Skeletal muscle satellite cell (primary cell): ENCODE data around the gene ZDHHC8.

ENCODE experiments used
- H3K27me3 ChIP-seq: 2 replicates; pipeline ENCODE4 v1.7.0; 2013; ENCODE audit warnings: low read length; ENCODE audit not compliant: control insufficient read depth, insufficient read depth
- H3K36me3 ChIP-seq: 2 replicates; pipeline ENCODE4 v1.7.0; 2013; ENCODE audit warnings: mild to moderate bottlenecking, control low read depth, low read length; ENCODE audit not compliant: insufficient read depth
- H3K4me1 ChIP-seq: 2 replicates; pipeline ENCODE4 v1.7.0; 2013; ENCODE audit warnings: low read length; ENCODE audit not compliant: control insufficient read depth, insufficient read depth
- H3K4me2 ChIP-seq: 2 replicates; pipeline ENCODE4 v1.7.0; 2013; ENCODE audit warnings: mild to moderate bottlenecking, low read length
- H3K4me3 ChIP-seq: 2 replicates; pipeline ENCODE4 v1.7.0; 2013; ENCODE audit warnings: low read length
- H3K9ac ChIP-seq: 2 replicates; pipeline ENCODE4 v1.7.0; 2013; ENCODE audit warnings: mild to moderate bottlenecking, low read depth, low read length, moderate library complexity
- H3K9me3 ChIP-seq: replicated peaks from 2 replicates; pipeline ENCODE4 v1.7.0; 2013; ENCODE audit warnings: mild to moderate bottlenecking, control low read depth, low read length

Gene ZDHHC8

GRCh38 chr22:20137113-20137512, 5.5 kb downstream of the ZDHHC8 start:
- Histone ChIP-seq H3K4me3 (no peak overlapping the region), H3K4me2 (peak overlapping the region; percentile 62), H3K9ac (no peak overlapping the region), H3K4me1 (peaks cover 47% of the 10 kb centered on the region), H3K27me3 (no peaks in the 10 kb centered on the region), H3K36me3 (peaks cover 12% of the 10 kb centered on the region), H3K9me3 (no peaks in the 10 kb centered on the region)

DNA sequence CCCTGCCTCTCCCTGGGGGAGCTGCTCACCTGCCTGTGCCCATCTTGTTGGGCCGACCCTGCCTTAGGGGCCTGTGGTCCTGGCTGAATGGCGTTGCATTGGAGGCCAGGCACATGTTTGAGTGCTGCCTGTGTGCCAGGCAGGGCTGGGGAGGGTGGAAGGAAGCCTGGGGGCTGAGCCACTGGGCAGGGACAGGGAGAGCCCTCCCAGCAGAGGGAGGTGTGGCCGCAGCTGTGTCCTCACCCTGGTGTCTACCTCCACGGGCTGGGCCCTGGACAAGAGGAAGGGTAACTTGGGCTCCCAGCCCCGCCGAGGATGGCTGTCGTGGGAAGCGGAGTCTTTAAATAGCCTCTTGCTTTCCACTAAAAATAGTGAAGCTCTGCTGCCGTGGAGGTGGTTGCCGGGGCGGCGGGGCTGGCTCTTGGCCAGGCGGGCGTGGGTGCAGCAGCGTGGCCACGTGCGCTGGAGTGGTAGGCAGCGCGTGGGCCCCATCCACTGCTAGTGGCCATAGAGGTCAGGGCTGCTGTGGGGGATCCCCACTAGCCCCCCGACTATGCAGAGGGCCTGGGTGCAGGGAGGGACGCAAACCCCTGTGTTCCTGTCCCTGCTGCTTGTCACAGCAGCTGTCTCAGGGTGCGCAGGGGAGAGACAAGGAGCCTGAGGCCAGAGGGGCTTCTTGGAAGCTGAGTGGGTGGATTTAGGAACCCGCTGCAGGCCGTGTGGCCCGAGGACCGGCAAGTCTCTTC, 6.2 kb downstream of the ZDHHC8 start:
- H3K36me3 ChIP-seq = peaks cover 17% of the 10 kb centered on the region
- H3K27me3 ChIP-seq = no peaks in the 10 kb centered on the region
- H3K9ac ChIP-seq = no peak overlapping the region
- H3K4me2 ChIP-seq = peak overlapping the region; percentile 62
- H3K9me3 ChIP-seq = no peaks in the 10 kb centered on the region
- peaks cover 48% of the 10 kb centered on the region for H3K4me1 ChIP-seq
- peak overlapping the region; percentile 32 for H3K4me3 ChIP-seq

- no peak overlapping the region for H3K9ac ChIP-seq
- no peaks in the 10 kb centered on the region for H3K9me3 ChIP-seq
- H3K4me2 ChIP-seq = no peak overlapping the region
- no peaks in the 10 kb centered on the region for H3K27me3 ChIP-seq
- H3K4me3 ChIP-seq = no peak overlapping the region
- H3K4me1 ChIP-seq = peaks cover 43% of the 10 kb centered on the region
- peaks cover 18% of the 10 kb centered on the region for H3K36me3 ChIP-seq
Measured at GRCh38 chr22:20138417-20138738, 6.8 kb downstream of the ZDHHC8 start.

GRCh38 chr22:20138868-20139267, 7.3 kb downstream of the ZDHHC8 start:
- no peaks in the 10 kb centered on the region for H3K9me3 ChIP-seq
- H3K36me3 ChIP-seq = peaks cover 18% of the 10 kb centered on the region
- peaks cover 39% of the 10 kb centered on the region for H3K4me1 ChIP-seq
- H3K4me2 ChIP-seq = no peak overlapping the region
- no peaks in the 10 kb centered on the region for H3K27me3 ChIP-seq
- no peak overlapping the region for H3K4me3 ChIP-seq
- H3K9ac ChIP-seq = no peak overlapping the region

- Histone ChIP-seq H3K4me2 (no peak overlapping the region), H3K27me3 (no peaks in the 10 kb centered on the region), H3K4me1 (peaks cover 39% of the 10 kb centered on the region), H3K36me3 (peaks cover 18% of the 10 kb centered on the region), H3K9me3 (no peaks in the 10 kb centered on the region), H3K4me3 (no peak overlapping the region), H3K9ac (no peak overlapping the region)
Measured at GRCh38 chr22:20139391-20140106, 7.9 kb downstream of the ZDHHC8 start.

- Histone ChIP-seq H3K27me3 (no peaks in the 10 kb centered on the region), H3K36me3 (peaks cover 18% of the 10 kb centered on the region), H3K9me3 (no peaks in the 10 kb centered on the region), H3K4me2 (no peak overlapping the region), H3K9ac (no peak overlapping the region), H3K4me3 (no peak overlapping the region), H3K4me1 (peaks cover 39% of the 10 kb centered on the region)
Measured at GRCh38 chr22:20140107-20140445, 8.5 kb downstream of the ZDHHC8 start.

GRCh38 chr22:20140521-20140964, 8.9 kb downstream of the ZDHHC8 start:
- Histone ChIP-seq H3K36me3 (peaks cover 23% of the 10 kb centered on the region), H3K9ac (no peak overlapping the region)

GRCh38 chr22:20141186-20142077, 9.8 kb downstream of the ZDHHC8 start:
- Histone ChIP-seq H3K9me3 (no peaks in the 10 kb centered on the region), H3K4me3 (peak overlapping the region; percentile 31), H3K4me2 (peak overlapping the region; percentile 64), H3K4me1 (peaks cover 41% of the 10 kb centered on the region), H3K36me3 (peaks cover 26% of the 10 kb centered on the region), H3K27me3 (no peaks in the 10 kb centered on the region), H3K9ac (peak overlapping the region; percentile 62)

More at GRCh38 chr22:20140521-20140964, 8.9 kb downstream of the ZDHHC8 start:
- Histone ChIP-seq H3K4me3 (no peak overlapping the region), H3K9me3 (no peaks in the 10 kb centered on the region), H3K27me3 (no peaks in the 10 kb centered on the region), H3K4me2 (no peak overlapping the region), H3K4me1 (peaks cover 39% of the 10 kb centered on the region)

DNA sequence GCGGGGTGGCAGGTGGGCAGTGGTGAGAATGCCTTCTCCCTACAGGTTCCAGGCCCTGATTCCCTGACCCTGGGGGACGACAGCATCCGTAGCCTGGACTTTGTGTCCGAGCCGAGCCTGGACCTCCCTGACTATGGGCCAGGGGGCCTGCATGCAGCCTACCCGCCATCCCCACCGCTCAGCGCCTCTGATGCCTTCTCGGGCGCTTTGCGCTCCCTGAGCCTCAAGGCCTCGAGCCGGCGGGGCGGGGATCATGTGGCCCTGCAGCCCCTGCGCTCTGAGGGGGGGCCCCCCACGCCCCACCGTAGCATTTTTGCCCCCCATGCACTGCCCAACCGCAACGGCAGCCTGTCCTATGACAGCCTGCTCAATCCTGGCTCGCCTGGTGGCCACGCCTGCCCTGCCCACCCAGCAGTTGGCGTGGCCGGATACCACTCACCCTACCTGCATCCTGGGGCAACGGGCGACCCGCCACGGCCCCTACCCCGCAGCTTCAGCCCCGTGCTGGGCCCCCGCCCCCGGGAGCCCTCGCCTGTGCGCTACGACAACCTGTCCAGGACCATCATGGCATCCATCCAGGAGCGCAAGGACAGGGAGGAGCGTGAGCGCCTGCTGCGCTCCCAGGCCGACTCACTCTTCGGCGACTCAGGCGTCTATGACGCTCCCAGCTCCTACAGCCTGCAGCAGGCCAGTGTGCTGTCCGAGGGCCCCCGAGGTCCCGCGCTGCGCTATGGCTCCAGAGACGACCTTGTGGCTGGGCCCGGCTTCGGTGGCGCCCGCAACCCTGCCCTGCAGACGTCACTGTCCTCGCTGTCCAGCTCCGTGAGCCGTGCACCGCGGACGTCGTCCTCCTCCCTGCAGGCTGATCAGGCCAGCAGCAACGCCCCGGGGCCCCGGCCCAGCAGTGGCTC, 11.4 kb downstream of the ZDHHC8 start:
- no peak overlapping the region for H3K4me3 ChIP-seq
- H3K36me3 ChIP-seq = peaks cover 26% of the 10 kb centered on the region
- no peak overlapping the region for H3K9ac ChIP-seq
- H3K4me2 ChIP-seq = no peak overlapping the region
- H3K4me1 ChIP-seq = peaks cover 32% of the 10 kb centered on the region
- no peaks in the 10 kb centered on the region for H3K27me3 ChIP-seq
- H3K9me3 ChIP-seq = no peaks in the 10 kb centered on the region

DNA sequence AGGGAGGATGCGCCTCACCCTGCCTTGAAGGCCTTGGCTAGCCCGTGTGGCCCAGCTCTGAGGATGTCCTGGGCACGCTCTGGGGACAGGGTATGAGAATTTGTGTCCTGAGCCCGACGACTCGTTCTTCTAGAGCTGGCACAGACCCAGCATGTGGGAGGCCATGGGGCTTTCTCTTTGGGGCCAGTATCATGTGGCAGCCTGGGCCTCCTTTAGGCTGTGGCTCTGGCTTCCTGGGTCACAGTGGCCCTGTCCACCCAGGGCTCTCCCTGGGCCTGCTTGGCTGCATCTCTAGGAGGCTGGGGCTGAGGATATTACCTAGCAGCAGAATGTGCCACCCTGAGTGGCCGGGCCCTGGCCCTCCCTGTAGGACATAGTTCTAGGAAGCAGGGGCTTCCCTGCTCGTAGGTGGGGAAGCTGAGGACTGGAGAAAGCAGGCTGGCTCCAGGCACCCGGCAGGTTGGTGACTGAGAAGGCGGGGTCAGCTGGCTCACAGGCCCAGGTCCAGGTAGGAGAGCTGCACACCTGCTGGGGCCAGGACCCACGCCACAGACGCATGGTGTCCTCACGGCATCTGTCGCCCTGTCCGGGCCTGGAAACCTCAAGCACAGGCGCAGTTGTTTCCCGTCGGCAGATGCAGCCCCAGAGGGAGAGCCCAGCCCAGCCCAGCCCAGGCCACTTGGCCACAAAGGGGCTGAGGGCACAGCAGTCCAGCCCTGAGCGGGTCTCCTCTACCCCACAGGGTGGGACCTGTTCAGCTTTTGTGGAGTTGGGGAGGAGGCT, 12.5 kb downstream of the ZDHHC8 start:
- Histone ChIP-seq H3K9ac (no peak overlapping the region), H3K27me3 (no peaks in the 10 kb centered on the region), H3K4me2 (no peak overlapping the region), H3K36me3 (peaks cover 26% of the 10 kb centered on the region), H3K4me1 (peaks cover 25% of the 10 kb centered on the region), H3K4me3 (no peak overlapping the region), H3K9me3 (no peaks in the 10 kb centered on the region)
